ENCODE data around the gene MRPL38.

Gene MRPL38

GRCh38 chr17:75917917-75918445 is 13.3 kb upstream of the MRPL38 start:
- DNase-seq: no peak

GRCh38 chr17:75917141-75917916 is 12.6 kb upstream of the MRPL38 start:
- no peak for DNase-seq

GRCh38 chr17:75915268-75915667 is 10.6 kb upstream of the MRPL38 start:
- DNase-seq: no peak

- DNase-seq: no peak
These were observed 10.1 kb upstream of the MRPL38 start for GRCh38 chr17:75914643-75915267.

GRCh38 chr17:75913537-75914210 is 9.0 kb upstream of the MRPL38 start:
- DNase-seq: no peak

GRCh38 chr17:75910699-75911098 is 6.0 kb upstream of the MRPL38 start:
- no peak for DNase-seq

- no peak for DNase-seq
These were observed 5.2 kb upstream of the MRPL38 start for GRCh38 chr17:75909812-75910274.

GRCh38 chr17:75909051-75909811 is 4.5 kb upstream of the MRPL38 start:
- DNase-seq: no peak

- no peak for DNase-seq
These were observed 3.5 kb upstream of the MRPL38 start for GRCh38 chr17:75908201-75908600.

GRCh38 chr17:75906143-75906884 is 1.6 kb upstream of the MRPL38 start:
- DNase-seq: no peak

GRCh38 chr17:75902406-75902805 is 2.3 kb downstream of the MRPL38 start:
- no peak for DNase-seq

- no peak for DNase-seq
These were observed 3.0 kb downstream of the MRPL38 start for GRCh38 chr17:75901727-75902126.

- no peak for DNase-seq
These were observed 3.8 kb downstream of the MRPL38 start for GRCh38 chr17:75900691-75901533.

GRCh38 chr17:75899767-75900468 is 4.8 kb downstream of the MRPL38 start:
- DNase-seq: no peak

- no peak for DNase-seq
These were observed 5.3 kb downstream of the MRPL38 start for GRCh38 chr17:75899353-75899752.

- DNase-seq: no peak
These were observed 5.9 kb downstream of the MRPL38 start for GRCh38 chr17:75898791-75899190.

- DNase-seq: no peak
These were observed 6.6 kb downstream of the MRPL38 start for GRCh38 chr17:75898065-75898464.

GRCh38 chr17:75897160-75898019 is 7.3 kb downstream of the MRPL38 start:
- no peak for DNase-seq

- DNase-seq: peak; percentile 77
These were observed 8.1 kb downstream of the MRPL38 start, which contains the start of gene TRIM65 for GRCh38 chr17:75896415-75897159. TSS of gene TRIM65 (minus strand) at chr17:75896951. CDS start at chr17:75896937, 14 bp downstream.

Measured in activated CD4-positive, alpha-beta T cell treated with anti-CD3 and anti-CD28 coated beads, Interleukin-2, amount 50 U/mL, for 1 hour (primary cell).